Measurements from ENCODE around the gene PHF14.
"Not testable (repeated sequence)": the region's sequence is repeated elsewhere in the genome, so short reads cannot be mapped to it uniquely, and the experiment has no call there.

DNA sequence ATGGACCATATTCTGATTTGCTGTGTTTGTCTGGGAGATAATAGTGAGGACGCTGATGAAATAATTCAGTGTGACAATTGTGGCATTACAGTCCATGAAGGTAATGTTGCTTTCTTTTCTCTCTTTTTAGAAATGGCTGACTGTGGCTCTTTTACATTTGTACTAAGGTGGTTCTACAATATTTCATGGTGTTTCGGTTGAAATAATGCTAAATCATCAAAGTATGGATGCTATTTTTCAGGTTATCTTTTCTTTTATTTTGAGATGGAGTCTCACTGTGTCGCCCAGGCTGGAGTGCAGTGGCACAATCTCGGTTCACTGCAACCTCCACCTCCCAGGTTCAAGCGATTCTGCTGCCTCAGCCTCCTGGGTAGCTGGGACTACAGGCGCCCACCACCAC lies 17.1 kb downstream of the PHF14 start:
- not testable (repeated sequence) for TF ChIP-seq HOXA7 (CRISPR knock-in tag; IDR thresholded peaks at IDR 0.05); BHLHE40 (IDR thresholded peaks at IDR 0.05; ENCODE audit: low read depth, low read length)

Data from A549 (cell line).